RWPE2 (cell line): ENCODE measurements around the gene ANKRD17.

ENCODE experiments used
- ATAC-seq: fragments of 200-7000 bp; cut with Tn5 transposase; 3 replicates; pipeline ENCODE4 v1.9.1; 2021; ENCODE audit warnings: low read depth
- DNase-seq: peaks from one replicate; pipeline ENCODE4 v3.0.0-alpha.2; 2020; ENCODE audit warnings: low spot score
- H3K27ac ChIP-seq: fragments of 450-650 bp; 2 replicates; pipeline ENCODE4 v1.5.1; 2017; ENCODE audit warnings: mild to moderate bottlenecking; ENCODE audit not compliant: poor library complexity, severe bottlenecking
- H3K27me3 ChIP-seq: fragments of 250-450 bp; sonication (Bioruptor Pico); 2 replicates; pipeline ENCODE4 v1.5.1; 2021; ENCODE audit warnings: mild to moderate bottlenecking, moderate library complexity; ENCODE audit not compliant: insufficient read depth, poor library complexity, severe bottlenecking
- H3K36me3 ChIP-seq: fragments of 250-450 bp; sonication (Bioruptor Pico); 2 replicates; pipeline ENCODE4 v1.5.1; 2020; ENCODE audit warnings: low read depth, mild to moderate bottlenecking, moderate library complexity
- H3K4me1 ChIP-seq: fragments of 250-450 bp; sonication (Bioruptor Pico); 2 replicates; pipeline ENCODE4 v1.5.1; 2021; ENCODE audit warnings: mild to moderate bottlenecking, moderate library complexity; ENCODE audit not compliant: insufficient read depth, poor library complexity, severe bottlenecking
- H3K4me3 ChIP-seq: fragments of 250-450 bp; sonication (Bioruptor Pico); 2 replicates; pipeline ENCODE4 v1.5.1; 2021; ENCODE audit warnings: mild to moderate bottlenecking, moderate library complexity; ENCODE audit not compliant: severe bottlenecking
- H3K9me3 ChIP-seq: fragments of 250-450 bp; sonication (Bioruptor Pico); 2 replicates; pipeline ENCODE4 v1.5.1; 2021; ENCODE audit warnings: mild to moderate bottlenecking, moderate library complexity; ENCODE audit not compliant: severe bottlenecking
- CTCF ChIP-seq: fragments of 450-650 bp; IDR thresholded peaks from one replicate; pipeline ENCODE4 v1.5.1; 2017; ENCODE audit warnings: mild to moderate bottlenecking, moderate library complexity; ENCODE audit not compliant: poor library complexity, severe bottlenecking

Gene ANKRD17

GRCh38 chr4:73066928-73067327 lies 191.7 kb downstream of the ANKRD17 start:
- ATAC-seq (no peak), DNase-seq (no peak)
- Histone ChIP-seq H3K4me3 (no peak overlapping the region), H3K4me1 (peaks cover 7% of the 10 kb centered on the region), H3K27ac (no peak overlapping the region), H3K9me3 (no peaks in the 10 kb centered on the region), H3K36me3 (peaks cover 26% of the 10 kb centered on the region), H3K27me3 (no peaks in the 10 kb centered on the region)
- no peak for TF ChIP-seq CTCF

GRCh38 chr4:73066445-73066844 lies 192.2 kb downstream of the ANKRD17 start:
- no peak for ATAC-seq
- no peak overlapping the region for H3K27ac ChIP-seq

GRCh38 chr4:73064536-73064935 lies 194.1 kb downstream of the ANKRD17 start:
- Histone ChIP-seq H3K27ac (no peak overlapping the region), H3K9me3 (no peaks in the 10 kb centered on the region), H3K36me3 (peaks cover 50% of the 10 kb centered on the region), H3K4me3 (no peak overlapping the region), H3K4me1 (peaks cover 4% of the 10 kb centered on the region), H3K27me3 (no peaks in the 10 kb centered on the region)
- TF ChIP-seq CTCF: no peak
- ATAC-seq (no peak), DNase-seq (no peak)

More at GRCh38 chr4:73066445-73066844, 192.2 kb downstream of the ANKRD17 start:
- TF ChIP-seq CTCF: no peak
- peaks cover 7% of the 10 kb centered on the region for H3K4me1 ChIP-seq
- DNase-seq: no peak
- H3K36me3 ChIP-seq: peaks cover 31% of the 10 kb centered on the region
- no peaks in the 10 kb centered on the region for H3K9me3 ChIP-seq
- no peaks in the 10 kb centered on the region for H3K27me3 ChIP-seq
- no peak overlapping the region for H3K4me3 ChIP-seq

- H3K27ac ChIP-seq: no peak overlapping the region
- ATAC-seq: no peak
These were observed 203.2 kb downstream of the ANKRD17 start for GRCh38 chr4:73055241-73055897.

More at GRCh38 chr4:73055241-73055897, 203.2 kb downstream of the ANKRD17 start:
- no peaks in the 10 kb centered on the region for H3K9me3 ChIP-seq
- H3K4me3 ChIP-seq: no peak overlapping the region
- H3K27me3 ChIP-seq: no peaks in the 10 kb centered on the region
- no peaks in the 10 kb centered on the region for H3K4me1 ChIP-seq
- TF ChIP-seq CTCF: no peak
- no peak for DNase-seq
- peaks cover 44% of the 10 kb centered on the region for H3K36me3 ChIP-seq
